ENCODE results near the gene MATN3.
A peak's percentile ranks its signal among the peaks of the same experiment; 100 is the strongest.
"Not testable (repeated sequence)": the region's sequence is repeated elsewhere in the genome, so short reads cannot be mapped to it uniquely, and the experiment has no call there.

MATN3 gene

DNA sequence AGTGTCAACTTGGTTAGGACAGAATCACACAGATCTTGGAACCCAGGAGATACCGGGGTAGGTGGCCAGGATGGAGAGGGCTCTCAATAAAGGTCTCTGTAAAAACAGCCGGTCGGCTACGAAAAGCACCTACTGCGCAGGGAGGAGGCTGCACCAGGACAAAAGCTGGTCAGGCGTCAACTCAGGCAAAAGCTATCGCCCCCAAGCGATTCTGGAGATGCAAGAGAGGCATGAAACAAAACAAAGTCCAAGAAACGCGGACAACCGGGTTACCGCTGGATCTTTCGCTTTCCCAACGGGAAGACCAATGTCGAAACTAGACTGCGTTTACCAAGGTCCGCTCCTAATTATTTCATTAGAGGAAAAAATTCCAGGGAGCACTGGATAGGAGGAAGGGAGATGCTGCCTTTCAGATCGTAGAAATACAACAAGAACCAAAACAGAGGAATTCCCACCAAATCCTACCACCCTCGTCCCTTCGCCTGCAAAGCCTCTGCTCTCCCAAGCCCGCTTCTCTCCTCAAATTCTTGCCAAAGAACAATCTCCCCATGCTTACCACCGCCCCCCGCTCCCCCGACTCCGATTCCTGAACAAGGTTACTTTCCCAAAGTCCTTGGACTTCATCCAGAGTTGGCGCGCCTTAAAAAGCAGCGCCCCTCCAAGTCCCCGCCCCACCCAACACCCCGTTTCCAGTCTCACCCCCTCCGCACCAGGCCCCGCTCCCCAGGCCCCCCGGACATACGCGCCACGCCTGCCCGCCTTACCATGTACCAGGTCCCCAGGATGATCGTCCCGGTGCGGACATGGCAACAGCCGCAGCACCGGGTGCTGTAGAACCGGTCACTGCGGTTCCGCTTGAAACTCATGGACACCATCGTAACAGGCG lies 38.4 kb upstream of the MATN3 start:
- Histone ChIP-seq H3K36me3 (ENCODE audit: control insufficient read depth, insufficient read depth, low read length) (no peaks in the 10 kb centered on the region), H3K27ac (ENCODE audit: insufficient read depth, low read depth, low read length, poor library complexity, severe bottlenecking) (peak overlapping the region; percentile 77), H3K4me3 (ENCODE audit: insufficient read depth, low read depth, low read length) (peak overlapping the region; percentile 83), H3K27me3 (ENCODE audit: control insufficient read depth, insufficient read depth, low read length, poor library complexity, severe bottlenecking) (no peaks in the 10 kb centered on the region), H3K9me3 (ENCODE audit: control insufficient read depth, low read length) (no peaks in the 10 kb centered on the region), H3K4me1 (ENCODE audit: control insufficient read depth, insufficient read depth, low read length) (no peaks in the 10 kb centered on the region)
- WGBS, 2 experiments: 0% methylated on average over 47 of the region's 47 CpGs

DNA sequence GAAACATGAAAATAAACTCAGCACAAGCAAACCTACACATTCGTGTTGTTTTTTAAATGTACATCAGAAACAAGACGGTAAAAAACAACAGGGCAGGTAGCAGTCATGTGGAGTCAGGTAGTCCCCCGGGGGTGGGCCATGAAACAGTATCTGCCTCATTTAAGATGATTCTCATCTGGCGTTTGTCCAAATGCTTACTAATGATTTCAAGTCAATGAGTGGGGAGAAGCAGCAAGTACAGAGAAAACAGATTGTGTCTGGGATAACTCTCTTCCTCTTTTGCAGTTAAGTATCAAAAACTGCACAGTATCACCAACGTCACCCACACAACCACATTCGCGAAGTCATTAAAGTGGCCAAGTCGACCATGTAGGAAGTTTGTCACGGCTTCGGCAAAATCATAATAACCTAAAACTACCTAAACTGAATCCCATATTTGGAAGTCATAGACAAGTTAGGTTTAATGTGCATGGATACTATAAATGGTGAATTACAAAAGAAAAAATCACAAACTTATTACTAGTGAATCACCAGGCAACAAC lies 37.7 kb upstream of the MATN3 start:
- H3K27ac ChIP-seq (ENCODE audit: insufficient read depth, low read depth, low read length, poor library complexity, severe bottlenecking): peak overlapping the region; percentile 89

DNA sequence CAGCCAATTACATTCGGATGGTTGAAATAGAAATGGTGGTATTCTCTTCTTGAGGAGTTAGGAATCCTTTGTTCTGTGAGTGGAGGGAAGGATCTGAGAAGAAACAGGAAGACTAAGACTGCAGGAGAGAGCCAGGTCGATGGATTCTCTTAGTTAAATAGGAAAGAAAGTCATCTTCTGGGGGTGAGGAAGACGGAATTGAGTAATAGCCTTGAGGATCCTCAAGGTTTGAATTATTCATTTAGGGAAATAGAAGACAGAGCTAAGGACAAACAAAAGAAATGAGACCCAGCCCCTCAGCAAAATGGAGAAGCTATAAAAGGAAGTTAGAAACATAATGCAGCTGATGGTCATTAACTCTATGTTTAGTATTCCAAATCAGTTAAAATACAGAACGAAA lies 37.2 kb upstream of the MATN3 start:
- H3K4me3 ChIP-seq (ENCODE audit: insufficient read depth, low read depth, low read length): peak overlapping the region; percentile 83
- no peaks in the 10 kb centered on the region for H3K4me1 ChIP-seq (ENCODE audit: control insufficient read depth, insufficient read depth, low read length)
- H3K27me3 ChIP-seq (ENCODE audit: control insufficient read depth, insufficient read depth, low read length, poor library complexity, severe bottlenecking): no peaks in the 10 kb centered on the region
- 7% methylated on average over 4 of the region's 4 CpGs for WGBS, 2 experiments
- H3K36me3 ChIP-seq (ENCODE audit: control insufficient read depth, insufficient read depth, low read length): no peaks in the 10 kb centered on the region
- no peaks in the 10 kb centered on the region for H3K9me3 ChIP-seq (ENCODE audit: control insufficient read depth, low read length)
- peak overlapping the region; percentile 89 for H3K27ac ChIP-seq (ENCODE audit: insufficient read depth, low read depth, low read length, poor library complexity, severe bottlenecking)

More for the DNA sequence above, 37.7 kb upstream of the MATN3 start:
- H3K36me3 ChIP-seq (ENCODE audit: control insufficient read depth, insufficient read depth, low read length): no peaks in the 10 kb centered on the region
- H3K4me1 ChIP-seq (ENCODE audit: control insufficient read depth, insufficient read depth, low read length): no peaks in the 10 kb centered on the region
- H3K9me3 ChIP-seq (ENCODE audit: control insufficient read depth, low read length): no peaks in the 10 kb centered on the region
- peak overlapping the region; percentile 83 for H3K4me3 ChIP-seq (ENCODE audit: insufficient read depth, low read depth, low read length)
- 4 to 10% methylated on average over 8 to 10 of the region's 10 CpGs for WGBS, 2 experiments
- H3K27me3 ChIP-seq (ENCODE audit: control insufficient read depth, insufficient read depth, low read length, poor library complexity, severe bottlenecking): no peaks in the 10 kb centered on the region

DNA sequence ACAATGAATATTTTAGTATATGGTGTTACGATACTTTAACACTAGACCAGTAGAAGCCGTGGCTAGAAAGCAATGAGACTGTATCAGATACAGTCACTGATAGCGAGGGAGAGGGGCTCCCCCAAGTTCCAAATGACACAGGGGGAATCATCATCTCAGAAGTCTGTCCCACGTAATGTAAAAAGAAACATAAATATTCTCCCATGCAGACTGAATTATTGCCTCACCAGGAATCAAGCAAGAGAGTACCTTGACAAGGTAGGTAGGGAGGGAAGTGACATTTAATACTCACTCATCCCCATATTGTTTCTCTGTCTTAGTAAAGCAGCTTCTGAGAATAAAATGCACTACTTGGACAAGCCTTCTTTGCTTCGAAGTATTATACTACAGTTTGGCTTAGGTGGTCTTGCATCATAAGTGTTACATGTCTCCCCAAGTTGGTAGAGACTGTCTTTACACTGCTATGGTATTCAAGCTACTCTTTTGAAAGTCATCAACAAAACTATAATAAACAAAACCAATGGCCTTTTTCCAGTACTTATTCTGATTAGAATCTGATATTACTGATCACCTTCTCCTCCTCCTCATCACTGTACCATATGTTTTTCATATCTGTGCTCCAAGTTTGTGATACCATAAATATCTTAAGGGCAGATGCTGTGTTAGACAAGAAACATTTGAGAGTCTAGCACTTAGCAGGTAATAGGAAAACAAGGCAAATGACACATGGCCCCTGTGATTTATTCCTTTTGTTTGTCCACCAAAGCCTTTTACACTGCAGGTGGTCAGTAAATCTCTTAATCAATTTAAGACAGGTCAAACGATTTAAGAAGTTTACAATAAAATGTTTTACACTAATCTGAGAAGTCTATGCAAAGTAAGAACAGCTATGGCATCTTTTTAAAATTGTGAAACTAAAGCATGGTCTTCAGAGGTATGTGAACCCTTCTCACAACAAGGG lies 36.3 kb upstream of the MATN3 start:
- H3K27me3 ChIP-seq (ENCODE audit: control insufficient read depth, insufficient read depth, low read length, poor library complexity, severe bottlenecking): no peaks in the 10 kb centered on the region
- H3K4me1 ChIP-seq (ENCODE audit: control insufficient read depth, insufficient read depth, low read length): no peaks in the 10 kb centered on the region

DNA sequence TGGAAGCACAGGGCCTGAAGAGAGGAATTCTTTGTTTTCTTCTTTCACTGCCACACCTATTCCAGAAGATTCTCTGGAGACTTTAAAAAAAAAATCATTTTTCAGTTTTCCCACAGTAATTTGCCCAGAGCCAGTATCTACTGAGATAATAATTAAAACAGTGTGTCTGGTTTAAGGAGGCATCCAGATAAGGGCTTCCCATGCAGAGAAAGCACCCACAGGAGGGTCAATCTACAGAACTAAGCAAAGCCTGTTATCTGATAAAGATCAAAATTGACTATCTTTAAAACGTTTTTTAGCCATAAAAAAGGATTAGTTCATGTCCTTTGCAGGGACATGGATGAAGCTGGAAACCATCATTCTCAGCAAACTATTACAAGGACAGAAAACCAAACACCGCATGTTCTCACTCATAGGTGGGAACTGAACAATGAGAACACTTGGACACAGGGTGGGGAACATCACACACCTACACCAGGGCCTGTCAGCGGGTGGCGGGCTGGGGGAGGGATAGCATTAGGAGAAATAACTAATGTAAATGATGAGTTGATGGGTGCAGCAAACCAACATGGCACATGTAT lies 33.3 kb upstream of the MATN3 start:
- not testable (repeated sequence) for H3K36me3 ChIP-seq (ENCODE audit: control insufficient read depth, insufficient read depth, low read length); H3K4me1 ChIP-seq (ENCODE audit: control insufficient read depth, insufficient read depth, low read length); H3K9me3 ChIP-seq (ENCODE audit: control insufficient read depth, low read length); H3K4me3 ChIP-seq (ENCODE audit: insufficient read depth, low read depth, low read length); H3K27me3 ChIP-seq (ENCODE audit: control insufficient read depth, insufficient read depth, low read length, poor library complexity, severe bottlenecking); H3K27ac ChIP-seq (ENCODE audit: insufficient read depth, low read depth, low read length, poor library complexity, severe bottlenecking)
- 81 to 85% methylated on average over 4 of the region's 4 CpGs for WGBS, 2 experiments

More for the DNA sequence above, 36.3 kb upstream of the MATN3 start:
- 77 to 94% methylated on average over 5 to 6 of the region's 6 CpGs for WGBS, 2 experiments
- Histone ChIP-seq H3K9me3 (ENCODE audit: control insufficient read depth, low read length) (no peaks in the 10 kb centered on the region), H3K27ac (ENCODE audit: insufficient read depth, low read depth, low read length, poor library complexity, severe bottlenecking) (peak overlapping the region; percentile 89), H3K36me3 (ENCODE audit: control insufficient read depth, insufficient read depth, low read length) (no peaks in the 10 kb centered on the region), H3K4me3 (ENCODE audit: insufficient read depth, low read depth, low read length) (peak overlapping the region; percentile 83)

DNA sequence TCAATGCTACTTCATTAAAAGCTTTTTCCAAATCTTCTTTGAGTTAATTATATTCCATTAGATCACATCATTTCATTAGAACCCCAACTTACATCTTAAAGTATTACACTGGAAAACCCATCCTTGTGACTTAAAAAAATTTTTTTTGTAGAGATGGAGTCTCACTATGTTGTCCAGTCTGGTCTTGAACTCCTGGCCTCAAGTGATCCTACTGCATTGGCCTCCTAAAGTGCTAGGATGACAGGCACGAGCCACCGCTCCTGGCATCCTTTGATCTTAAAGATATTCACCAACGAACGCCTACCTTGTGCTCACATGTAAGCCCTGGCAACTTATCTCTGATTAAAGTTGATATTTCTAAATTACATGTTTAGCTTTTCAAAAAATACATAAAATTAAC lies 32.3 kb upstream of the MATN3 start:
- H3K4me3 ChIP-seq (ENCODE audit: insufficient read depth, low read depth, low read length): no peak overlapping the region
- WGBS, 2 experiments: 91 to 95% methylated on average over 4 of the region's 4 CpGs
- H3K4me1 ChIP-seq (ENCODE audit: control insufficient read depth, insufficient read depth, low read length): no peaks in the 10 kb centered on the region
- H3K27ac ChIP-seq (ENCODE audit: insufficient read depth, low read depth, low read length, poor library complexity, severe bottlenecking): no peak overlapping the region
- no peaks in the 10 kb centered on the region for H3K27me3 ChIP-seq (ENCODE audit: control insufficient read depth, insufficient read depth, low read length, poor library complexity, severe bottlenecking)
- peaks cover 6% of the 10 kb centered on the region for H3K36me3 ChIP-seq (ENCODE audit: control insufficient read depth, insufficient read depth, low read length)
- no peaks in the 10 kb centered on the region for H3K9me3 ChIP-seq (ENCODE audit: control insufficient read depth, low read length)

DNA sequence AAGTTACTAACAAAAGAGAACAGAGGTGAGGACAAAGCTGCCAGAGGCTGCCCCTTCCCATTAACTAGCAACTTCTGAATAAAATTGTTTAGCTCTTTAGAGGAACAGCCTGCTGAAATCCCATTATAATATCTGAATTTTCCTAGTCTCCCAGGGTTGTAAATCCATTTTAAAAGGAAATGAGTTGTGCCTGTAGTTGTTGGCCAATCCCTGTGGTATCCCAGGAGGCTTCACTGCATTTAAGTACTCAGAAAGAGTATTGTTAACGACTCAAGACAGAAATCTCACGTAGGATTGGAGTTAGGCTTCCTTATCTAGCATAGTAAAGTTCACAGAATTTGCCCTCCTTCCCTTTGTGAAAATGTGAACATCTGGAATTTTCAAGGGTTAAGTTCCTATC lies 30.1 kb upstream of the MATN3 start:
- Histone ChIP-seq H3K4me3 (ENCODE audit: insufficient read depth, low read depth, low read length) (no peak overlapping the region), H3K4me1 (ENCODE audit: control insufficient read depth, insufficient read depth, low read length) (no peaks in the 10 kb centered on the region), H3K36me3 (ENCODE audit: control insufficient read depth, insufficient read depth, low read length) (peaks cover 12% of the 10 kb centered on the region), H3K27me3 (ENCODE audit: control insufficient read depth, insufficient read depth, low read length, poor library complexity, severe bottlenecking) (no peaks in the 10 kb centered on the region), H3K9me3 (ENCODE audit: control insufficient read depth, low read length) (no peaks in the 10 kb centered on the region), H3K27ac (ENCODE audit: insufficient read depth, low read depth, low read length, poor library complexity, severe bottlenecking) (no peak overlapping the region)
- 62 to 68% methylated on average over 2 of the region's 2 CpGs for WGBS, 2 experiments

DNA sequence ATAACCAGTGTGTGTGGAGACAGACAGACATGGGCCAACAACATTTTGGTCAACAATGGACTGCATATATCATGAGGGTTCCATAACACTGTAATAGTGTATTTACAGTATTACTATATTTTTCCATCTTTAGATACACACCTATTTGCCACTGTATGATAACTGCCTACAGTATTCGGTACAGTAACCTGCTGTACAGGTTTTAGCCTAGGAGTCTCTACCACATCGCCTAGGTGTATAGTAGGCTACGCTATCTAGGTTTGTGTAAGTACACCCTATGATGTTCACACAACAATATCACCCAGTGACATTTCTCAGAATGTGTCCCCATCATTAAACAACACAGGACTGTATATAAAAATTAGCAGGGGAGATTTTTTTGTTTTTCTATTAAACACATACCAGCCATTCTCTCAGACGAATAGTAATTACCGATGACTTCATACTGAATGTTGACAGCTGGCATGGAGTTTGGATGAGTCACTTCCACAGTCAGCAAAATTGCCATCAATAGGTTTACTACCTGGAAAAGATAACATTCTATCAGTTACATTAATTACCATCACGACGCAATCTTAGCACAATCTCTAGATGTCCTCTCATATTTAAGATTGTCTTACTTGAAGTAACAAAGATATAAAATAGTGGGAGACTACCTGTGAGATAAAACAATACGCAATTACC lies 28.2 kb upstream of the MATN3 start:
- H3K4me3 ChIP-seq (ENCODE audit: insufficient read depth, low read depth, low read length): no peak overlapping the region
- no peak overlapping the region for H3K27ac ChIP-seq (ENCODE audit: insufficient read depth, low read depth, low read length, poor library complexity, severe bottlenecking)
- peaks cover 21% of the 10 kb centered on the region for H3K36me3 ChIP-seq (ENCODE audit: control insufficient read depth, insufficient read depth, low read length)
- no peaks in the 10 kb centered on the region for H3K27me3 ChIP-seq (ENCODE audit: control insufficient read depth, insufficient read depth, low read length, poor library complexity, severe bottlenecking)
- H3K4me1 ChIP-seq (ENCODE audit: control insufficient read depth, insufficient read depth, low read length): no peaks in the 10 kb centered on the region
- no peaks in the 10 kb centered on the region for H3K9me3 ChIP-seq (ENCODE audit: control insufficient read depth, low read length)
- WGBS, 2 experiments: 94 to 95% methylated on average over 5 of the region's 8 CpGs

DNA sequence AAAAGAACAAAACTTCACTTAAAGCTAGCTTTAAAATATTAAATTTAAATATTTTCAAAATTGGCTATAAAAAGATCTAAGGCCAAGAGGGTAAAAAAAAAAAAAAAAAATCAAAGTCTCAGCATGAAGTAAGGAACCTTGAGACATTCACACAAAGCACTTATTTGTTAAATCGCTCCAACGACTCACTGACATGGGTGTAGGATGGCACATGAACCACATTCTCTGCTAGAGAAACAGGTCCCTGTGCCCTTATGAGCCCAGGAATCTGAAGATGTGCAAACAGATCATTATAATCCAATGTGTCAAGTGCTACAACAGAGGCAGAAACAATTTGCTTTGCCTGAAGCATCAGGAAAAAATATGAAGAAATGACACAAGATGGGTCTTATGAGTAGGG lies 25.2 kb upstream of the MATN3 start:
- 91 to 92% methylated on average over 2 of the region's 2 CpGs for WGBS, 2 experiments
- Histone ChIP-seq H3K4me1 (ENCODE audit: control insufficient read depth, insufficient read depth, low read length) (no peaks in the 10 kb centered on the region), H3K27ac (ENCODE audit: insufficient read depth, low read depth, low read length, poor library complexity, severe bottlenecking) (no peak overlapping the region), H3K9me3 (ENCODE audit: control insufficient read depth, low read length) (no peaks in the 10 kb centered on the region), H3K27me3 (ENCODE audit: control insufficient read depth, insufficient read depth, low read length, poor library complexity, severe bottlenecking) (no peaks in the 10 kb centered on the region), H3K36me3 (ENCODE audit: control insufficient read depth, insufficient read depth, low read length) (peaks cover 47% of the 10 kb centered on the region), H3K4me3 (ENCODE audit: insufficient read depth, low read depth, low read length) (no peak overlapping the region)

Measured in ectodermal cell (in vitro differentiated cells).